ENCODE results near the gene PRAME.

DNA sequence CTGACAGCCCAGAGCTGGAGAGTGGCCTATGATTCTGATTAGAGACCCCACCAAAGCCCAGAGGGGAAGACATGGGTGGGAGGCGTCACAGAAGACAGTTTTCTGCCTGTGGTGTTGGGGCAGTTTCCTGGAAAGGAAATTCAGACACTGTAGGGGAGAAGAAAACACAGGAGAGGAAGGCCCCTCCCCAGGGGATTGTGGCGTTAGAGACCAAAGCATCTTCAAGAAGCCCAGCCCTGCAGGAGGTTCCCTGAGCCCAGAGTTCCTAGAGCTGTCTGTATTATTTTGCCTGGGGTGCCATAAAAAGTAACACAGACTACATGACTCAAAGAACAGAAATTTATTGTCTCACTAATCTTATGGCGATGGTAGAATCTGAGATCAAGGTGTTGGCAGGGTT is 40.2 kb upstream of the PRAME start:
- TF ChIP-seq POLR2A (IDR thresholded peaks at IDR 0.05) (no peak), POLR2AphosphoS5 (IDR thresholded peaks at IDR 0.05) (no peak)
